Hepatic stellate cell (primary cell): ENCODE data around the gene KTN1.

Source experiments
- DNase-seq: peaks from one replicate; pipeline ENCODE4 v3.0.0; 2011; ENCODE audit warnings: low spot score

The KTN1 gene

GRCh38 chr14:55609681-55610080, 29.7 kb downstream of the KTN1 start:
- DNase-seq = no peak

- DNase-seq = no peak
These were observed 30.8 kb downstream of the KTN1 start for GRCh38 chr14:55610713-55611370.

GRCh38 chr14:55611859-55612258, 31.9 kb downstream of the KTN1 start:
- no peak for DNase-seq

GRCh38 chr14:55614304-55614703, 34.3 kb downstream of the KTN1 start:
- DNase-seq = no peak

GRCh38 chr14:55620277-55620676, 40.3 kb downstream of the KTN1 start:
- DNase-seq = no peak

- DNase-seq = no peak
These were observed 41.0 kb downstream of the KTN1 start for GRCh38 chr14:55620981-55621380.

- no peak for DNase-seq
These were observed 41.4 kb downstream of the KTN1 start for GRCh38 chr14:55621391-55621790.

GRCh38 chr14:55624913-55625312, 44.9 kb downstream of the KTN1 start:
- DNase-seq = no peak

- no peak for DNase-seq
These were observed 45.5 kb downstream of the KTN1 start for GRCh38 chr14:55625481-55625880.

GRCh38 chr14:55626131-55626530, 46.1 kb downstream of the KTN1 start:
- DNase-seq = no peak

GRCh38 chr14:55628426-55628825, 48.4 kb downstream of the KTN1 start:
- no peak for DNase-seq

- DNase-seq = no peak
These were observed 58.7 kb downstream of the KTN1 start for GRCh38 chr14:55638665-55639064.

- no peak for DNase-seq
These were observed 61.3 kb downstream of the KTN1 start for GRCh38 chr14:55641290-55641689.

- DNase-seq = no peak
These were observed 61.9 kb downstream of the KTN1 start for GRCh38 chr14:55641954-55642353.

GRCh38 chr14:55645145-55645544, 65.1 kb downstream of the KTN1 start:
- no peak for DNase-seq

GRCh38 chr14:55645845-55646832, 66.1 kb downstream of the KTN1 start:
- no peak for DNase-seq

- DNase-seq = no peak
These were observed 71.0 kb downstream of the KTN1 start for GRCh38 chr14:55650992-55651391.

- no peak for DNase-seq
These were observed 74.2 kb downstream of the KTN1 start for GRCh38 chr14:55654243-55654642.

- no peak for DNase-seq
These were observed 81.0 kb downstream of the KTN1 start for GRCh38 chr14:55661029-55661428.

- DNase-seq = no peak
These were observed 82.7 kb downstream of the KTN1 start for GRCh38 chr14:55662752-55663151.

GRCh38 chr14:55665067-55665675, 85.2 kb downstream of the KTN1 start:
- DNase-seq = no peak

- no peak for DNase-seq
These were observed 87.8 kb downstream of the KTN1 start for GRCh38 chr14:55667801-55668200.

- DNase-seq = no peak
These were observed 91.6 kb downstream of the KTN1 start for GRCh38 chr14:55671641-55672040.
